Caki2 (cell line): ENCODE measurements around the gene ETV5. TPM values are rescaled to one million over a fixed set of nuclear protein-coding genes. Genes with fewer than 3 reads are reported as not detected.

ENCODE experiments used
- DNase-seq: peaks from one replicate; pipeline ENCODE4 v3.0.0-alpha.2; 2015; ENCODE audit warnings: low read depth
- in situ Hi-C: cut with HindIII; loops from 2 replicates; pipeline ENCODE4 v1.10.0; 2016; ENCODE audit warnings: low sequenced_read_pairs, low pct_unique_long_range_greater_than_20kb, mixed read lengths
- total RNA-seq: library from RNA; depleted of rRNA; stranded (reverse); fragments of >200 nt; shearing (Covaris generic); gene quantifications from 2 replicates; pipeline ENCODE4 v1.2.3, GENCODE V29; 2014; ENCODE audit warnings: low replicate concordance

Gene ETV5
- total RNA-seq, 1 experiment from 2014 or later, result 38.3 TPM

GRCh38 chr3:186079925-186080324, 29.0 kb downstream of the ETV5 start:
- DNase-seq, result no peak
- in situ Hi-C loops, result no loop called here

GRCh38 chr3:186077466-186077865, 31.4 kb downstream of the ETV5 start:
- in situ Hi-C loops, result no loop called here
- no peak for DNase-seq

GRCh38 chr3:186075931-186076567, 32.8 kb downstream of the ETV5 start:
- in situ Hi-C loops, result no loop called here
- no peak for DNase-seq

- in situ Hi-C loops, result no loop called here
- DNase-seq, result no peak
These were observed 33.4 kb downstream of the ETV5 start for GRCh38 chr3:186075489-186075888.

- in situ Hi-C loops, result no loop called here
- no peak for DNase-seq
These were observed 35.2 kb downstream of the ETV5 start for GRCh38 chr3:186073641-186074040.

GRCh38 chr3:186070996-186071395, 37.9 kb downstream of the ETV5 start:
- in situ Hi-C loops, result no loop called here
- no peak for DNase-seq

- no peak for DNase-seq
- in situ Hi-C loops, result no loop called here
These were observed 38.3 kb downstream of the ETV5 start for GRCh38 chr3:186070550-186070949.

- in situ Hi-C loops, result no loop called here
- DNase-seq, result no peak
These were observed 38.8 kb downstream of the ETV5 start for GRCh38 chr3:186070133-186070532.

GRCh38 chr3:186069199-186069598, 39.7 kb downstream of the ETV5 start:
- no peak for DNase-seq
- in situ Hi-C loops, result no loop called here

GRCh38 chr3:186068243-186068552, 40.7 kb downstream of the ETV5 start:
- no peak for DNase-seq
- in situ Hi-C loops, result no loop called here

GRCh38 chr3:186067360-186068242, 41.3 kb downstream of the ETV5 start:
- in situ Hi-C loops, result no loop called here

GRCh38 chr3:186060222-186060621, 48.7 kb downstream of the ETV5 start:
- no peak for DNase-seq
- in situ Hi-C loops, result no loop called here

More at GRCh38 chr3:186067360-186068242, 41.3 kb downstream of the ETV5 start:
- DNase-seq, result no peak

GRCh38 chr3:186059192-186059591, 49.7 kb downstream of the ETV5 start:
- no peak for DNase-seq
- in situ Hi-C loops, result no loop called here

GRCh38 chr3:186058225-186058624, 50.7 kb downstream of the ETV5 start:
- in situ Hi-C loops, result no loop called here
- no peak for DNase-seq

GRCh38 chr3:186057594-186057993, 51.3 kb downstream of the ETV5 start:
- in situ Hi-C loops, result no loop called here
- DNase-seq, result peak; percentile 25

GRCh38 chr3:186054792-186055352, 54.0 kb downstream of the ETV5 start:
- in situ Hi-C loops, result no loop called here
- no peak for DNase-seq

GRCh38 chr3:186053954-186054791, 54.7 kb downstream of the ETV5 start:
- in situ Hi-C loops, result no loop called here
- no peak for DNase-seq

GRCh38 chr3:186052096-186052840, 56.6 kb downstream of the ETV5 start:
- DNase-seq, result peak; percentile 21
- in situ Hi-C loops, result no loop called here
